Measurements from ENCODE around the gene MEF2D. TPM values are rescaled to one million over a fixed set of nuclear protein-coding genes. Genes with fewer than 3 reads are reported as not detected.

MEF2D gene
- polyA plus RNA-seq, 3 donors: 25.9 to 29.3 (median 26.8) TPM

Other genes starting within 250 kb of the MEF2D start
- 10 to 100 TPM; 70.9 to 75.4 (median 72.9) TPM for gene SMG5, start 217.9 kb downstream of the MEF2D start, polyA plus RNA-seq (ENCODE audit: insufficient read length in 3 of 3)
- gene TMEM79, start 216.4 kb downstream of the MEF2D start, polyA plus RNA-seq (ENCODE audit: insufficient read length in 3 of 3): 1 to 10 TPM; 6.9 to 8.4 (median 7.3) TPM
- 10 to 100 TPM; 63.9 to 71.9 (median 66.9) TPM for gene GLMP, start 205.1 kb downstream of the MEF2D start, polyA plus RNA-seq (ENCODE audit: insufficient read length in 3 of 3)
- gene VHLL, start 201.5 kb downstream of the MEF2D start, polyA plus RNA-seq (ENCODE audit: insufficient read length in 3 of 3): not detected
- gene CCT3, start 162.5 kb downstream of the MEF2D start, polyA plus RNA-seq (ENCODE audit: insufficient read length in 3 of 3): 100 to 1,000 TPM; 297 to 392 (median 363) TPM
- gene TSACC, start 162.2 kb downstream of the MEF2D start, polyA plus RNA-seq (ENCODE audit: insufficient read length in 3 of 3): 1 to 10 TPM in 2 of 3 donors, under 1 TPM in 1; 0.97 to 2.0 (median 1.3) TPM
- 10 to 100 TPM; 13.6 to 26.0 (median 21.5) TPM for gene RHBG, start 131.6 kb downstream of the MEF2D start, polyA plus RNA-seq (ENCODE audit: insufficient read length in 3 of 3)
- gene IQGAP3, start 71.8 kb upstream of the MEF2D start, polyA plus RNA-seq (ENCODE audit: insufficient read length in 3 of 3): 10 to 100 TPM; 14.1 to 17.0 (median 14.8) TPM
- gene TTC24, start 78.9 kb upstream of the MEF2D start, polyA plus RNA-seq (ENCODE audit: insufficient read length in 3 of 3): 1 to 10 TPM; 1.0 to 2.2 (median 1.1) TPM
- gene NAXE, start 91.0 kb upstream of the MEF2D start, polyA plus RNA-seq (ENCODE audit: insufficient read length in 3 of 3): 10 to 100 TPM; 71.1 to 83.0 (median 72.8) TPM
- 10 to 100 TPM; 33.0 to 38.7 (median 36.4) TPM for gene GPATCH4, start 100.7 kb upstream of the MEF2D start, polyA plus RNA-seq (ENCODE audit: insufficient read length in 3 of 3)
- gene HAPLN2, start 118.6 kb upstream of the MEF2D start, polyA plus RNA-seq (ENCODE audit: insufficient read length in 3 of 3): under 1 TPM; 0.13 to 0.71 (median 0.64) TPM
- gene BCAN, start 141.3 kb upstream of the MEF2D start, polyA plus RNA-seq (ENCODE audit: insufficient read length in 3 of 3): 1 to 10 TPM in 1 of 3 donors, under 1 TPM in 2; 0.18 to 2.2 (median 0.26) TPM
- gene NES, start 176.6 kb upstream of the MEF2D start, polyA plus RNA-seq (ENCODE audit: insufficient read length in 3 of 3): 100 to 1,000 TPM; 148 to 171 (median 156) TPM
- gene CRABP2, start 204.8 kb upstream of the MEF2D start, polyA plus RNA-seq (ENCODE audit: insufficient read length in 3 of 3): 100 to 1,000 TPM in 1 of 3 donors, 10 to 100 TPM in 2; 68.5 to 113 (median 93.8) TPM
- 10 to 100 TPM; 28.6 to 51.8 (median 39.2) TPM for gene METTL25B, start 227.7 kb upstream of the MEF2D start, polyA plus RNA-seq (ENCODE audit: insufficient read length in 3 of 3)
- gene ISG20L2, start 228.0 kb upstream of the MEF2D start, polyA plus RNA-seq (ENCODE audit: insufficient read length in 3 of 3): 10 to 100 TPM; 33.1 to 44.6 (median 39.7) TPM
- 10 to 100 TPM; 69.0 to 76.6 (median 74.0) TPM for gene MRPL24, start 240.3 kb upstream of the MEF2D start, polyA plus RNA-seq (ENCODE audit: insufficient read length in 3 of 3)